HG02885 (cell line): Measurements from ENCODE around the gene PPIL4.
"Not testable (repeated sequence)": the region's sequence is repeated elsewhere in the genome, so short reads cannot be mapped to it uniquely, and the experiment has no call there.

ENCODE experiments used
- ATAC-seq: cut with Tn5 transposase; IDR thresholded peaks from one replicate; pipeline ENCODE4 v1.9.1; 2021; ENCODE audit warnings: mild to moderate bottlenecking; ENCODE audit not compliant: unreplicated experiment, poor library complexity

The PPIL4 gene

DNA sequence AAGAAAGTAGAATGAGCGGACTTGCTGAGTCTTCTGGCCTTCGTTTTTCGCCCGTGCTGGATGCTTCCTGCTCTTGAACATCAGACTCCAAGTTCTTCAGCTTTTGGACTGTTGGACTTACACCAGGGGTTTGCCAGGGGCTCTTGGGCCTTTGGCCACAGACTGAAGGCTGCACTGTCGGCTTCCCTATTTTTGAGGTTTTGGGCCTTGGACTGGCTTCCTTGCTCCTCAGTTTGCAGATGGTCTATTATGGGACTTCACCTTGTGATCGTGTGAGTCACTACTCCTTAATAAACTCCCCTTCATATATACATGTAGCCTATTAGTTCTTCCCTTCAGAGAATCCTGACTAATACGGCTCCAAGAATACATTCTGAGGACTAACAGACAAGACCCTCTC is 83.1 kb downstream of the PPIL4 start:
- ATAC-seq: not testable (repeated sequence)

DNA sequence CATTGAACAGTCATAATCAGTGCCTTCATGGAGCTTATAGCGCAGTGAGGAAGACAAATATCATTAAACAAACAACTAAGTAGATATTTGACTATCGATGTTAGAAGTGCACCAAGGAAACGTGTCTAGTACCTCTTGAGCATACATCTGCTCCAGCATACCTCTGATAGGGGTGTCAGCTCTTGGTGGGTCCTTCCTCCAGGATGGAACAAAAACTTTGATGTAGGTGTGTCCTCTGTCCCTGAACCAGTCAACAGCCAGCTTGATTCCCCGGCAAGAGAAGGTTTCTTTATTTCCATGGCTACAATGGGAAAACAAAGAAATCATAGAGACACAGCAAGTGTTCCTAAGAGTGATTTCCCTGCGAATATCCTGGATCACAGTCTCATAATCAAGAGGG is 84.2 kb downstream of the PPIL4 start:
- ATAC-seq: no peak

DNA sequence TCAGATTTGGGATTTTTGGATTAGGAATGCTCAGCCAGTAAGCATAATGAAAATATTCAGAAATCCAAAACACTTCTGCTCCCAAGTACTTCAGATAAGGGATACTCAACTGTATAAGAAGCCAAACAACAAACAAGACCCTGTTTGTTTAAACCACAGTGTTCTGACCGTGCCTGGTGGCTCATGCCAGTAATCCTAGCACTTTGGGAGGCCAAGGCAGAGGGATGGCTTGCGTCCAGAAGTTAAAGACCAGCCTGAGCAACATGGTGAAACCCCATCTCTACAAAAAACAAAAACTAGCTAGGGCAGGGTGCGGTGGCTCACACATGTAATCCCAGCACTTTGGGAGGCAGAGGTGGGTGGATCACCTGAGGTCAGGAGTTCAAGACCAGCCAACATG is 85.6 kb downstream of the PPIL4 start:
- ATAC-seq: not testable (repeated sequence)

DNA sequence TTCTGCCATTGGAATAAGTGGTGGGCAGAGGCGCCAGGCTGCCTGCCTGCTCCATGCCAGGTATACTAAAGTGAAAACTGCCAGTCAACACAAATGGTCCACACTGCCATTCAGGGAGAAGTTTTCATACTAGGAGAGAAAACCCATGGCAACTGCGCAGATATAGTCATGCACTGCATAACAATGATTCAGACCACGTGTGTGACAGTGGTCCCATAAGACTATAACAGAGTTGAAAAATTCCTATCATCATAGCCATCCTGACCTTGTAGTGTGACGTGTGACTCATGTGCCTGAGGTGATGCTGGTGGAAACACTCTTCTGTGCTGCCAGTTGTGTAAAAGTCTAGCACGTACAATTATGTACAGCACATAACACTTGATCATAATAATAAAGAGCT is 86.1 kb downstream of the PPIL4 start:
- ATAC-seq: no peak

DNA sequence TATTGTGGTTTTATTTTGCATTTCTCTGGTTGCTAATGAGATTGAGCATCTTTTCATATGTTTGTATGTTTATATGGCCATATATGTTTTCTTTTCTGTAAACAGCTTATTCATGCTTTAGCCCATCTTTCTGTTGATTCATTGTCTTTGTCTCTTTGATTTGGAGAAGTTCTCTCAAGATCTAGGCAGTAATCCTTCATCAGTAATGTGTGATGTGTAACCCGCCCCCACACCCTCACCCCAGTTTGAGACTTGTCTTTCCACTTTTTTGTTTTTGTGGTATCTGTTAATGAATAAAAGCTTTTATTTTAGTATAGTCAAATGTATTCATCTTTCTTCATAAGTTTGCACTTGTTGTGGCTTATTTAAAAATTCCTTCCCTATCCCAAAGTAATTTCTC is 87.0 kb downstream of the PPIL4 start:
- ATAC-seq: no peak

DNA sequence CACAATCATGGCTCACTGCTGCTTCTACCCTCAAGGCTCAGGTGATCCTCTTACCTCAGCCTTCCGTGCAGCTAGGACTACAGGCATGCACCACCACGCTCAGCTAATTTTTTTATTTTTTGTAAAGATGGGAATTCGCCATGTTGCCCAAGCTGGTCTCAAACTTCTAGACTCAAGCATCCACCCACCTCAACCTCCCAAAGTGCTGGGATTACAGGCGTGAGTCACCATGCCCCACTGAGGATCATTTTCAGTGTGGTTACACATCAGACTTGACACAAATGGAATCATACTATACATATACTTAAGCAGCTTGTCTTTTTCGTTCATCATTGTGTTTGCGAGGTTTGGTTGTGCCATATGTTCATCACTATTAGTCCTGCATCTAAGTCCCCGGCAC is 87.6 kb downstream of the PPIL4 start:
- no peak for ATAC-seq

DNA sequence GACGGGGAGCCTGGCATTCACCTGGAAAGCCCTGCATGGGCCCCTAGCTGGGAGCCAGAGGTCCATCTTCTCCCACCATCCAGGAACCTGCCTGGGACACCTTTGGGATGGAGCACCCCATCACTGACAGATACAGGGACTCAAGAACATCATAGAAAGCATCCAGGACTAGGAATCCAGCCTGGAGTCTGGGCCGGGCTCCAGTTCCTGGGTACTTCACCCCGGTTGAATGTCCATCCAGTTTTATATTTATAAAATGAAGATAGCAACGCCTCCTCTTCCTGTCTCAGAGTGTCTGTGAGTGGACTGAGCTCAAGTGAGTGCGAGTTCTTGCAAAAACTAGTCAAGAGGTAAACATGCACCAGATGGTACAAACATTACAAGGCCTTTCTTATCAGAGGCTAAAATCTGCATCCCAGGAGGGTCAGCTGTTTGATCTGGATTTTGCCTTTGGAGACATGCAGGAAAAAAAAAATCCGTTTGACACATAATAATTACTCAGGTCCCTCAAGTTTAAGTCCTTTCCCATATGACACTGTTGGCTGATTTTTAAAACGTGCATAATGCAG is 88.4 kb downstream of the PPIL4 start:
- ATAC-seq: no peak

DNA sequence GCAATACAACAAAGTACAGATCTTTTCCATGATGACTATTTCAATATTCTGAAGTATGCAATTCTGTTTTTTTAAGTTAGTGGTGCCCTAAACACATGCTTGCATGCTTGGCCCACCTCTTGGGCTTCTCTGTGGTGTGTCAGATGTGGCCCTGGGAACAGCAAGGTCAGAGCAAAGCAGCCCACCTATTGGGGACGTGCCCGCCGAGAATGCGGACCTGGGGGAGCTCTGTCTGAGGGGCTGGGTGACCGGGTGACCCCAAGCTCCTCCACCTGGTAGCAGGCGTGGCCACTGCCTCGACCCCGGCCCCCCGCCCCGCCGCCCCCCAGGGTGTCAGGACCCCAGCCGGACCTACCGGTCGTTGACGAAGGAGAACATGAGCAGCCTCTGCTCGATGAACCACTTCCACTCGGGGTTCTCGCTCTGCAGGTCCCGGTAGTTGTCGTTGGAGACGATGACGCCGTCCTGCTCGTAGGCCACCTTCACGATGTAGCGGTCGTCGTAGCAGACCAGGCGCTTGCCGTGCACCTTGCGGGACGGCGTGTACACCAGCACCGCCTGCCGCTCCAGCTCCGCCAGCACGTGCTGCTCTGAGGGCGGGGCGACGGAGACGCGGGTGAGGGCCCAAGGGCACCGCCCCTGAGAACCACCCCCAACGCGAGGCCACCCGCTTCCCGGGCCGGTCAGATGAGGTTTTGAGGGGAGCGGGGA is 89.4 kb downstream of the PPIL4 start:
- ATAC-seq: no peak

DNA sequence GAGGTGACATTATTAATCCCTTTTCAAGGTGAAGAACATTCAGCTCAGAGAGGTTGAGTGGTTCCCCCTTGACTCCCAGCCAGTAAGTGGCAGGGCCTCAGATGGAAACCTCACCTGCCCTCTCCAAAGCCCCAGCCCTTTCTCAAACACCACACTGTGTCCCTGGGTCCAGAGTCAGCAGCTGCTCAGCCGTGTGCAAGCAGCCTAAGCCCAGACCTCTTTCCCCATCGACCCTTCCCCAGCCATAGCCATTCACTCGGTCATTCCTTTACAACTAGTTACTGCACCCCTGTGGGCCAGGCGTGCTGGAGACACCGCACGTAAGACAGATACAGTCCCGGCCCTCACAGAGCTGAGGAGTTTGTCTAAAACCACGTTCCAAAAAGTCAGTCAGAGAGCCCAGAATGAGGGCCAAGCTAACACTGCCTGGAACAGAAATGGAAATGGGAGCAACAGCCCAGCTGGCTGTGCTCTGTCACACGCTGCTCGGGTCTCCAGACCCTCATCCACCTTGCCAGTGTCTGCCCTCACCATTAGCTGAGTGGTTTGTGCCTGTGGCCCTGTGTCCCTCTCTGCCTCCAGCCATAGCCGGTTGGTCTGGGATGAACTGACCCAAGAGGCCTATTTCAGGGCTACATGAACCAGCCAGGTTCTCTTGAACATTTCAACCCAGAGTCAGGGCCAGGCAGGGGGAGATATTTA is 90.7 kb downstream of the PPIL4 start:
- ATAC-seq: no peak
